K562 treated with DMSO at 1 percent for 12 hours (cell line): ENCODE measurements around the gene TRIM66. TPM values are rescaled to one million over a fixed set of nuclear protein-coding genes. Genes with fewer than 3 reads are reported as not detected.

ENCODE experiments used
- total RNA-seq: library from RNA; unstranded; fragments of 300-600 nt; gene quantifications from 2 replicates; pipeline ENCODE4 v1.2.3, GENCODE V29; 2022; ENCODE audit not compliant: insufficient read depth

Gene TRIM66, protein sequence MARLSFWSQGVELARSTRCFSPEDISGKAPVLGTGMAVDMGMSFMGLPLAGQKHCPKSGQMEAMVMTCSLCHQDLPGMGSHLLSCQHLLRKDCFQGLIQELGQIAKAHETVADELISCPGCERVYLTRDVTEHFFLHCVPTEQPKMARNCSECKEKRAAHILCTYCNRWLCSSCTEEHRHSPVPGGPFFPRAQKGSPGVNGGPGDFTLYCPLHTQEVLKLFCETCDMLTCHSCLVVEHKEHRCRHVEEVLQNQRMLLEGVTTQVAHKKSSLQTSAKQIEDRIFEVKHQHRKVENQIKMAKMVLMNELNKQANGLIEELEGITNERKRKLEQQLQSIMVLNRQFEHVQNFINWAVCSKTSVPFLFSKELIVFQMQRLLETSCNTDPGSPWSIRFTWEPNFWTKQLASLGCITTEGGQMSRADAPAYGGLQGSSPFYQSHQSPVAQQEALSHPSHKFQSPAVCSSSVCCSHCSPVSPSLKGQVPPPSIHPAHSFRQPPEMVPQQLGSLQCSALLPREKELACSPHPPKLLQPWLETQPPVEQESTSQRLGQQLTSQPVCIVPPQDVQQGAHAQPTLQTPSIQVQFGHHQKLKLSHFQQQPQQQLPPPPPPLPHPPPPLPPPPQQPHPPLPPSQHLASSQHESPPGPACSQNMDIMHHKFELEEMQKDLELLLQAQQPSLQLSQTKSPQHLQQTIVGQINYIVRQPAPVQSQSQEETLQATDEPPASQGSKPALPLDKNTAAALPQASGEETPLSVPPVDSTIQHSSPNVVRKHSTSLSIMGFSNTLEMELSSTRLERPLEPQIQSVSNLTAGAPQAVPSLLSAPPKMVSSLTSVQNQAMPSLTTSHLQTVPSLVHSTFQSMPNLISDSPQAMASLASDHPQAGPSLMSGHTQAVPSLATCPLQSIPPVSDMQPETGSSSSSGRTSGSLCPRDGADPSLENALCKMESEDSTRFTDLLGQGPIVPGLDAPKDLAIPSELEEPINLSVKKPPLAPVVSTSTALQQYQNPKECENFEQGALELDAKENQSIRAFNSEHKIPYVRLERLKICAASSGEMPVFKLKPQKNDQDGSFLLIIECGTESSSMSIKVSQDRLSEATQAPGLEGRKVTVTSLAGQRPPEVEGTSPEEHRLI (N-terminal part only)
- total RNA-seq, result 3.4 and 4.2 TPM in 2 replicates

DNA sequence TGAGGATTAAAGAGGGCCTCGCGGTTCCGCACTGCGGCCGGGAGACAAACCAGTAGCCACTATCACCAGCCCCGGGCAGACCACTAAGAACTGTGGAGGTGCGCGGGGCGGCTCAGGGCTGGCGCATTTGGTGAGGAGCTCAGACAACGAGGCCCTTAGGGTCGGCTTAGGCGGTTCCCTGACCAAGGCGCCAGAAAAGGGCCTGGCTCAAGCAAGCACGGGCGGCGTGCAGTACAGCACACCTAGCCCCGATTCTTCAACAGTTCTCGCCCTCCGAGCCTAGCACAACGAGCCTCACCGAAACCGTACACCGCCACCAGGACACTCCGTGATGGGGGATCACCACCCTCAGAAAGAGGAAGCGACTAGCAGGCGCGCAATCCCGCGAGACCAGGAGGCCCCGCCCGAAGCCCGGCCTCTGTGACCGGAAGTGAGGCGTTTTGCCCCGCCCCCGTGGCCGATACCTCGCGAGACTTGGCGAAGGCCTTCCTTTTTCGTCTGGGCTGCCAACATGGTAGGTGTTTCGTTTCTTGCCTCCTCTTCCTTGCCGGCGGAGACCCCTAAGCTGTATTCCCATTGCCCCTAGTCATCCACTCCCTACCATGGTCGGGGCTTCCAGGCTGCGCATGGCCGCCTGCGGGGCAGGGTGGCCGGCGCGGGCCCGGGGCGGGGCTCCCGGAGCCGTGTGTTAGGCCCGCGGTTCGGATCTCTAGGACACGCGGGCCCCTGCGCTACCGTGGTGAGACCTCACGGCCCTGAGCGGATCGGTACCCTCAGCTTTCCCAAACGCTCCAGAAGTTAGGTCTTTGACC, at the start of gene TRIM66, which contains the start of gene RPL27A:
Gene TRIM66, minus strand, starts transcription at position 363 of the 812 bp plus-strand sequence. CDS start 10,391 bp downstream, outside the sequence.
Gene RPL27A, plus strand, starts transcription at position 490 of the 812 bp plus-strand sequence. Its CDS starts 22 bp downstream, at position 512.

DNA sequence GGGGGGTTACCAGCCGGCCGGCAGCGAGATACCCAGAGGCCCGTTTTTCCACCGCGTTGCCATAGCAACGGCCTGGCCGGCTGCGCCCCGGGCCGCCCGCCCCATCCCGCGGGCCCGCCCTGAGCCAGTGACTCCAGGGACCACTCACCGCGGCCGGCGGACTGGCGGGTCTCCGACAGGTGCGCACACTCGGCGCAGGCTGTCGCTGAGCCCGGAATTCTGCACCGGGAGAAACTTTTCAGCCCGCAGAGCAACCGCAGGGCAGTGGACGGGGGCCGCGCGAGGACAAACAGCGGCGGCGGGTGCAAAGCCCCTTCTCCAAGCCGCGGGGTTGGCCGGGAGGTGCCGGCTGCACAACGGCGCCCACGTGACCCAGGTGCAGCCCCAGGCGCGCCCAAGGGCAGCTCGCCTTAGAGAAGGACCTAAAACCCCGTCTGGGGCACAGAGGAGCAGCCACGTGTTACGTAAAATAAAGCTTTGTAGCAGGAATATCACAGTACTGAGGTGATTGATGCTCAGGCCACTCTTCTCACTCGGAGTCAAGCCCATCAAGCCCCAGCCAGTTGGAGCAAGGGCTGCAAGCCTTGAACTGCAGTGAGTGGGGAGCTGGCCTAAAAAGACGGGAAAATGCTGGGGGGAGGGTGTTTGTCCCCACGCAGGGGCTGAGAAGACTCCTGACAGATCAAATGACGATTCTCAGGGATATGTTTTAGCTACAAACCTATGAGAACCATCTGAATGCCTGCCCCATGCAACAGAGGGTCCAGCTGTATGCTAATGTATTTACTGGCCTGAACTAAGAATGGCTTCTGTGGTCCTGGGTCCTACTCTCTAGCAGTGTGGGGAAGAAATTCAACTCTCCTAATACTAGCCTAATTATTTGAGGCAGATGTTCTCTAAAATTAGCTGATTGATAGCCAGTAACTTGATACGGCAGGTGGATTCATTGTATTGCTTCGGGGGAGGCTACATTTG, 88.2 kb downstream of the TRIM66 start, which contains the start of gene STK33:
Gene STK33, minus strand, starts transcription at position 294 of the 975 bp plus-strand sequence. CDS start 119,323 bp downstream, outside the sequence.

Other genes with a start within 250 kb of the TRIM66 start
- gene STK33, start 88.4 kb downstream of the TRIM66 start, total RNA-seq, result not detected in 2 replicates
- gene RPL27A, start 127 bp upstream of the TRIM66 start, total RNA-seq, result 2,009 and 2,697 TPM in 2 replicates
- gene AKIP1, start 228.5 kb upstream of the TRIM66 start, total RNA-seq, result 47.0 and 58.2 TPM in 2 replicates